Mesodermal cell (in vitro differentiated cells): ENCODE results near the gene ZSWIM4.

Experiments
- H3K27ac ChIP-seq: 2 replicates; pipeline ENCODE4 v1.7.0; 2013; ENCODE audit warnings: mild to moderate bottlenecking, low read depth, low read length, moderate library complexity; ENCODE audit not compliant: severe bottlenecking
- H3K36me3 ChIP-seq: 2 replicates; pipeline ENCODE4 v1.7.1; 2013; ENCODE audit warnings: mild to moderate bottlenecking, low read length, moderate library complexity; ENCODE audit not compliant: control insufficient read depth, insufficient read depth
- H3K4me1 ChIP-seq: one replicate; pipeline ENCODE4 v1.7.1; 2013; ENCODE audit warnings: mild to moderate bottlenecking, low read length; ENCODE audit not compliant: insufficient read depth, control insufficient read depth, poor library complexity, severe bottlenecking
- H3K4me3 ChIP-seq: 2 replicates; pipeline ENCODE4 v1.7.0; 2013; ENCODE audit warnings: low read length, control low read depth, mild to moderate bottlenecking; ENCODE audit not compliant: insufficient read depth, poor library complexity, severe bottlenecking; ENCODE audit errors: extremely low read depth
- H3K9me3 ChIP-seq: 2 replicates; pipeline ENCODE4 v1.7.1; 2013; ENCODE audit warnings: mild to moderate bottlenecking, low read length, moderate library complexity; ENCODE audit not compliant: control insufficient read depth
- WGBS, 2 experiments: methylation state at CpG; one replicate each; pipeline ENCODE4 v1.1.5; 2013; ENCODE audit warnings: missing lambda C conversion rate in 2 of 2; ENCODE audit not compliant: insufficient coverage in 2 of 2; 5-methylcytosine and 5-hydroxymethylcytosine counted together

ZSWIM4 gene

DNA sequence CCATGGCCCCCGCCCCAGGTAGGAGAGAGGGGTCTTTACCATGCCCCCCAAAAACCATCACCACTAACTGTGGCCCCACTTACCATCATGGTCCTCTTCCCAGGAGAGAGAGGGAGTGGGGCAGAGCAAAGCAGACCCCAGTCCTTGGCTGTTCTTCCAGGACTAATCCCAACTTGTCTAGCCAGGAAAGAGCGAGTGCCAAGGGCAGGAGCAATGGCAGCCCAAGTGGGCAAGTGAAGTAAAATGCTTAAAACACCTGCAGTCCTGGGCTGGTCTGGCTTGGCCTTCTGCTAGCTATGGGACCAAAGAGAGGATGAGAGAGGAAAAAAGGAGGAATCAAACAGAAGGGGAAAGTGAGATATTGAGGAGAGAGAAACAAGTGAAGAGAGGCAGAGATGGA lies 17.9 kb downstream of the ZSWIM4 start:
- H3K36me3 ChIP-seq: peaks cover 82% of the 10 kb centered on the region
- H3K27ac ChIP-seq: no peak overlapping the region
- no peak overlapping the region for H3K4me3 ChIP-seq
- 100% methylated on average over 1 of the region's 2 CpGs; no CpG with 5 or more reads in 1 of the 2 experiments for WGBS, 2 experiments
- H3K9me3 ChIP-seq: no peaks in the 10 kb centered on the region
- H3K4me1 ChIP-seq: no peaks in the 10 kb centered on the region

DNA sequence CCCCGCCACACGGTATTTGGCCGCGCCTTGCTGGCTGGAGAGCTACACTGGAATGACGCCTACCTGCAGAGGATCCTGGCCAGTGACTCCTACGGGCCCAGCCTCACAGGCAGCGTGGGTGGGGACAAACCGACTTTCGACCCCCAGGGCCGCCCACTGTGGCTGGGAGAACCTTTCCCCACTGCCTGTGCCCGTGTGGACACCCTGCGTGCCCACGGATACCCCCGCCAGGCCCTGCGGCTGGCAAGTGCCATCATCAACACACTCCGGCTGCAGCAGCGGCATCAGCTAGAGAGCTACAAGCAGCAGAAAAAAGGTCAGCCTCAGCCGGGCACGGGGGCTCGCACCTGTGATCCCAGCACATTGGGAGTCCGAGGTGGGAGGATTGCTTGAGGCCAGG lies 19.3 kb downstream of the ZSWIM4 start:
- Histone ChIP-seq H3K9me3 (no peaks in the 10 kb centered on the region), H3K4me1 (no peaks in the 10 kb centered on the region), H3K27ac (no peak overlapping the region), H3K4me3 (no peak overlapping the region), H3K36me3 (peaks cover 78% of the 10 kb centered on the region)
- WGBS, 2 experiments: 97% methylated on average over 18 to 20 of the region's 21 CpGs

DNA sequence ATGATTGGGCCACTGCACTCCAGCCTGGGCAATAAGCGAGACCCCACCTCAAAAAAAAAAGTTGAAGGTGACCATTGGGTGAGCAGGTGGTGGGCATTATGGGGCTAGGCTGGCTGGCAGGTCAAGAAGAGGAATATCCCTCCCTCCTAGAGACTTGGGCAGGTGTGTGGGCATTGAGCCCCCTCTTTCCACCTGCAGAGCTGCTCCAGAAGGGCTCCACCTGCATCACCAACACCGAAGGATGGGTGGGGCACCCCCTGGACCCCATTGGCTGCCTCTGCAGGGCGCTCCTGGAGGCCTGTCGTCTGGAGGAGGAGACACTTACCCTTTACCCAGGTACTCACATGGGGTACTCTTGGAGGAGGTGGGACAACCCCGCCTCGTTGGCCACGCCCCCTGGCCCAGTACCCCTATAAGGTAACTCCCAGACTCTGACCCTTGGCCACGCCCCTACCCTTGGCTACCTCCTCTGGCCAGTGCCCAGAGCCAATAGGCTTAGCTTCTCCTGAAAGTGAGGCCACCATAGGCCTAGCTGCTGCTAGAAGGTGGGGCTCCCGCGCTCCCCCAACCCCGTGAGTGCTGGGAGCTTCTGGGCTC lies 21.9 kb downstream of the ZSWIM4 start:
- Histone ChIP-seq H3K36me3 (peaks cover 81% of the 10 kb centered on the region), H3K27ac (no peak overlapping the region), H3K9me3 (no peaks in the 10 kb centered on the region), H3K4me3 (no peak overlapping the region), H3K4me1 (no peaks in the 10 kb centered on the region)
- WGBS, 2 experiments: 72 to 80% methylated on average over 6 to 10 of the region's 11 CpGs

DNA sequence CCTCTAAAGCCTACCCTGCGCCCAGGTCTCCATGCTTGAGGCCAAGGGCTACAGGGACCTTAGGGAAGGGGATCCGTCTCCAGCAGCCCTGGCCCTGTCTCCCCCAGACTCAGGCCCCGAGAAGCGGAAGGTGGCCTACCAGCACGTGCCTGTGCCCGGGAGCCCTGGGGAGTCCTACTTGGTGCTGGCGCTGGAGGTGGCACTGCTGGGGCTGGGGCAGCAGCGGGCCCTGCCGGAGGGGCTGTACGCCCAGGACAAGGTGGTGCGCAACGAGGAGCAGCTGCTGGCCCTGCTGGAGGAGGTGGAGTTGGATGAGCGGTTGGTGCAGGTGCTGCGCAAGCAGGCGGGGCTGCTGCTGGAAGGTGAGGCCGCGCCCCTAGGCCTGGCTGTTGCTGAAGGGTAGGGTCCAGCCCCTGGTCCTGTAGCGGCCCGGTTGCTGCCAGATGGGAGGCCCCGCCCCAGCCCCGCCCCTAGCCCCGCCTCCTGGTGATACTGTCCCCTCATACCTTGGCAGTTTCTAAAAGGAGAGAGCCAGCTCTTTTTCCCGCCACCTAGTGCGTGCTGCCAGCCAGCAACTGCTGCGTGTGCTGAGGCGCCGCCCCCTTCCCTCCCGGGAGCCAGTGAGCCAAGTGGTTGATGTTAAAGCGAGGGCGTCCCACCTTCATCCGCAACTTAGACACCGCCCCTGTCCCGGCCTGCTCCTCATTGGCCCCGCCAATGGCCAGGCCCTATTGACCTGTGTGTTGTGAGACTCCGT lies 22.6 kb downstream of the ZSWIM4 start:
- Histone ChIP-seq H3K27ac (no peak overlapping the region), H3K4me1 (no peaks in the 10 kb centered on the region), H3K36me3 (peaks cover 83% of the 10 kb centered on the region), H3K9me3 (no peaks in the 10 kb centered on the region), H3K4me3 (no peak overlapping the region)
- WGBS, 2 experiments: 66 to 76% methylated on average over 28 to 32 of the region's 35 CpGs

DNA sequence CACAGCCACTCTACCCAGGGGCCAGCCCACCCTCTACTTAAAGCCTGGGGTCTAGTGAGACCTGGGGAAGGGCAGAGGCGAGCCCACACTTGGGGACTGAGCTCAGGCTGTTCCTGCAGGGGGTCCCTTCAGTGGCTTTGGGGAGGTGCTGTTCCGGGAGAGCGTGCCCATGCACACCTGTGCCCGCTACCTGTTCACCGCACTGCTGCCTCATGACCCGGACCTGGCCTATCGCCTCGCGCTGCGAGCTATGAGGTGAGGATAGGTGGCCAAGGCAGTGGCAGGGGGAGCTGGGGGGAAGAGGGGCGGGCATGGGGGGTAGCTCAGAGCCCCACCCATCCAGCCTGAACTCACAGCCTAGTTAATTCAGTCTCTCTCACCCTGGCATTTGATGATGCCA lies 24.0 kb downstream of the ZSWIM4 start:
- peaks cover 82% of the 10 kb centered on the region for H3K36me3 ChIP-seq
- H3K27ac ChIP-seq: no peak overlapping the region
- H3K9me3 ChIP-seq: no peaks in the 10 kb centered on the region
- no peak overlapping the region for H3K4me3 ChIP-seq
- 100% methylated on average over 3 to 5 of the region's 11 CpGs for WGBS, 2 experiments
- H3K4me1 ChIP-seq: no peaks in the 10 kb centered on the region

DNA sequence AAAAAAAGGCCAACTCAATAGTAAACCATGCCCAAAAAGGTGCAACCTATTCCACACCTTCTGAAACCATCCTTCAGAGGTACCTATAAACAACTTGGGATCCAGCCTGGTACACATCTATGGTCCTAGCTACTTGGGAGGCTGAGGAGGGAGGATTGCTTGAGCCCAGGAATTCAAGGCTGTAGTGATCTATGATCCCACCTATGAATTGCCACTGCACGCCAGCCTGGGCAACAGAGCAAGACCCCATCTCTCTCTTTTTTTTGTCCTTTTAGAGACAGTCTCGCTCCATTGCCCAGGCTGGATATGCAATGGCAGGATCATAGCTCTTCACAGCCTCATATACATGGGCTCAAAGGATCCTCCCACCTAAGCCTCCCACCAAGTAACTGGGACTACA lies 26.0 kb downstream of the ZSWIM4 start:
- no peaks in the 10 kb centered on the region for H3K4me1 ChIP-seq
- 90 to 95% methylated on average over 2 of the region's 2 CpGs for WGBS, 2 experiments
- no peak overlapping the region for H3K4me3 ChIP-seq
- H3K27ac ChIP-seq: no peak overlapping the region
- H3K36me3 ChIP-seq: peaks cover 82% of the 10 kb centered on the region
- no peaks in the 10 kb centered on the region for H3K9me3 ChIP-seq

DNA sequence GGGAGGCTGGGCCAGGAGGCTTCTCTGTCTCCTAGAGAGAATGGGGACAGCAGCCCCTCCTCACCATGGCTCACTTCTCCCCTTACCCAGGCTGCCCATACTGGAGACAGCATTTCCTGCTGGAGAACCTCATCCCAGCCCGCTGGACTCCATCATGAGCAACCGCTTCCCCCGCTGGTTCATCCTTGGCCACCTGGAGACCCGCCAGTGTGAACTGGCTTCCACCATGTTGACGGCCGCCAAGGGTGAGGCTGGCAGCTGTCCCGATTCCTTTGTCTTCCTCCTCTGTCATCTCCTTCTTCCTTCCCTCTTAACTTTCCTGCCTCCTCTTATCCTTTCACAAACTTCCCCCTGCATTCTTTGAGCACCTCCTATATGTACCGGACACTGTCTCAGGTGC lies 28.0 kb downstream of the ZSWIM4 start:
- Histone ChIP-seq H3K9me3 (no peaks in the 10 kb centered on the region), H3K4me3 (no peak overlapping the region), H3K36me3 (peaks cover 81% of the 10 kb centered on the region), H3K27ac (no peak overlapping the region), H3K4me1 (no peaks in the 10 kb centered on the region)
- WGBS, 2 experiments: 97 to 98% methylated on average over 7 of the region's 8 CpGs

DNA sequence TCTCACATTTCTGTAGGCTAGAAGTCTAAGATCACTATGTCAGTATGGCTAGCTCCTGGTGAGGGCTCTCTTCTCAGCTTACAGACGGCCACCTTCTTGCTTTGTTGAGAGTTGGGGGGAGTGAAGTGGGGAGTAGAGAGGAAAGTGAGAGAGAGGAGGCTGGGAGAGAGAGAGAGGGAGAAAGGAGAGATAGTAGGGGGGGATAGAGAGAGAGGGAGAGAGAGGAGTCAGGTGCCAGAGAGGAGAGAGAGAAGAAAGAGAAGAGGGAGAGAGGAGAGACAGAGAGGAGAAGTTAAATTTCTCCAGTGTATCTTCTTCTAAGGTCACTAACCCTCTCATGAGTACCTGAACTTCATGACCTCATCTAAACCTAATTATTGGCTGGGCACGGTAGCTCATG lies 28.7 kb downstream of the ZSWIM4 start:
- no peaks in the 10 kb centered on the region for H3K4me1 ChIP-seq
- 89% methylated on average over 2 of the region's 2 CpGs for WGBS, 2 experiments
- H3K36me3 ChIP-seq: peaks cover 85% of the 10 kb centered on the region
- no peak overlapping the region for H3K4me3 ChIP-seq
- no peaks in the 10 kb centered on the region for H3K9me3 ChIP-seq
- no peak overlapping the region for H3K27ac ChIP-seq

DNA sequence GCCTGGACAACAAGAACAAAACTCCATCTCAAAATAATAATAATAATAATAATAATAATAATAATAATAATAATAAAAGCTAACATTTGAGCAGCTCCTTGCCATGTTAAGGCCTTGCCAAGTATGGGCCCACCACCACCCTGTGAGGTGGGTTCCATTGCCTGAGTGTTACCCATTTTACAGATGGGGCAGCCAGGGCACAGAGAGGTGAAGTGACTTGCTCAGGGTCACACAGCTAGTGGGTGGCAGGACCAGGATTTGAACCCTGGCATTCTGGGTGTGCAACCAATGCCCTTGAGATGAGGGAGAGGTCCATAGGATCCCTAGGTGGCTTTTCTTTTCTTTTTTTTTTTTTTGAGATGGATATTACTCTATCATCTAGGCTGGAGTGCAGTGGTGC lies 29.5 kb downstream of the ZSWIM4 start:
- peaks cover 82% of the 10 kb centered on the region for H3K36me3 ChIP-seq
- H3K9me3 ChIP-seq: no peaks in the 10 kb centered on the region
- no peak overlapping the region for H3K27ac ChIP-seq
- no peaks in the 10 kb centered on the region for H3K4me1 ChIP-seq
- H3K4me3 ChIP-seq: no peak overlapping the region

DNA sequence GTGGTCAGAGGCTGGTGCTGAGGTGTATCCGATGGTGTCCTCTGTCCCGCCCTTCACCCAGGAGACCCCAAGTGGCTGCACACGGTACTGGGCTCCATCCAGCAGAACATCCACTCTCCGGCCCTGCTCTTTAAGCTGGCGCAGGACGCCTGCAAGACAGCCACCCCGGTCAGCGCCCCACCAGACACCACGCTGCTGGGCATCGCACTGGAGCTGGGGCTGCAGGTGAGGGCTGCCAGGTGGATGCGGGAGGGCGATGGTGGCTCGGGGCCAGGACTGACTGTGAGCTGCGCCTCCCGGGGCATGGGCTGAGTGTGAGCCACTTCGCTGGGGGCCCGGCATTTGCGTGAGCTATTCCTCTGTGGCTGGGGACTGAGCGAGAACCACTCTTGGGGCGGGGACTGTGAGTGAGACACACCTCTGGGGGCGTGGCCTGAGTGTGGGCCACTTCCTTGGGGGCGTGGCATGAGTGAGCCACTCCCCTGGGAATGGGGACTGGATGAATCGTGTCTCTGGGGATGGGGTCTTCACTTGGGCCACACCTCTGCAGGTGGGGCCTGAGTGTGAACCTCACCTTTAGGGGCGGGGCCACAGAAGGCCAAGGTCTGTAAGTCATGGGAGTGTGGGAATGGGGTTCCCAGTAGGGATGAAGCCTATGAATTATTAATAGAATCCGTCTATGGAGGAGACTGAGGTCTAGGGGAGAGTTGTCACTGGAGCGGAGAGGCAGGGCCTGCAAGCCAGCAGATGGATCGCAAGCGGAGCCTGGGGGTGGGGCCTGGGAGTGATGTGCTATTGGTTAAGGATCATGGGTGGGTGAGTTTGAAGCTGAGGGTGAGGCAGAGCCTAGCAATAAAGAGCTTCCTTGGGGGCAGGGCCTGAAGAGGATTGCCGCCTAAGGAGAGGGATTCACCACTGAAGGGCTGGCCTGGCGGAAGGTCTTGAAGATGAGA lies 30.5 kb downstream of the ZSWIM4 start:
- H3K4me1 ChIP-seq: no peaks in the 10 kb centered on the region
- H3K4me3 ChIP-seq: no peak overlapping the region
- H3K27ac ChIP-seq: no peak overlapping the region
- H3K9me3 ChIP-seq: no peaks in the 10 kb centered on the region
- H3K36me3 ChIP-seq: peaks cover 82% of the 10 kb centered on the region
- 91 to 94% methylated on average over 27 of the region's 30 CpGs for WGBS, 2 experiments
